ENCODE data around the gene SLC26A9. TPM values are rescaled to one million over a fixed set of nuclear protein-coding genes. Genes with fewer than 3 reads are reported as not detected.

SLC26A9 gene
- total RNA-seq, 1 experiment from 2014 or later: not detected

GRCh38 chr1:205976708-205977401 is 33.6 kb upstream of the SLC26A9 start:
- Histone ChIP-seq H3K4me3 (ENCODE audit: low read depth, low read length, poor library complexity, severe bottlenecking) (no peak overlapping the region), H3K36me3 (ENCODE audit: insufficient read depth, low read length, poor library complexity, severe bottlenecking) (no peaks in the 10 kb centered on the region), H3K27ac (ENCODE audit: low read depth, low read length, poor library complexity, severe bottlenecking) (no peak overlapping the region), H3K4me1 (ENCODE audit: insufficient read depth, low read length, poor library complexity, severe bottlenecking) (no peaks in the 10 kb centered on the region), H3K9me3 (ENCODE audit: low read depth, low read length, poor library complexity, severe bottlenecking) (no peaks in the 10 kb centered on the region), H3K27me3 (replicated peaks; ENCODE audit: insufficient read depth, low read depth, low read length, poor library complexity) (no peaks in the 10 kb centered on the region)
- DNase-seq (ENCODE audit: low spot score): no peak
- ChIA-PET POLR2A (ENCODE audit: low non-redundant PET) (no interaction called here), CTCF (interaction anchor here (0.5 to 4.1 kb wide), 34 partner anchors 8 to 448 kb away, joined by 3 to 115 read pairs (median 4); partner anchors contain the start of gene SLC26A9)
- BruUV-seq (replicated peaks): no TSS peak
- intact Hi-C loops (cut with micrococcal nuclease; ENCODE audit: unreplicated experiment): loop anchor here (1.0 kb wide), 3 partner anchors 58 to 319 kb away; no protein-coding TSS in a partner anchor
- TF ChIP-seq EZH2 (IDR thresholded peaks at IDR 0.05; ENCODE audit: borderline replicate concordance, low read depth, low read length, poor library complexity, severe bottlenecking): no peak
- TF ChIP-seq CTCF (conservative IDR thresholded peaks at IDR 0.05; ENCODE audit: low read depth, low read length): no peak

- DNase-seq (ENCODE audit: low spot score): no peak
- no peaks in the 10 kb centered on the region for H3K36me3 ChIP-seq (ENCODE audit: insufficient read depth, low read length, poor library complexity, severe bottlenecking)
- no TSS peak for BruUV-seq (replicated peaks)
- H3K27me3 ChIP-seq (replicated peaks; ENCODE audit: insufficient read depth, low read depth, low read length, poor library complexity): no peaks in the 10 kb centered on the region
- no peak overlapping the region for H3K4me3 ChIP-seq (ENCODE audit: low read depth, low read length, poor library complexity, severe bottlenecking)
- H3K27ac ChIP-seq (ENCODE audit: low read depth, low read length, poor library complexity, severe bottlenecking): no peak overlapping the region
- H3K4me1 ChIP-seq (ENCODE audit: insufficient read depth, low read length, poor library complexity, severe bottlenecking): no peaks in the 10 kb centered on the region
- no peaks in the 10 kb centered on the region for H3K9me3 ChIP-seq (ENCODE audit: low read depth, low read length, poor library complexity, severe bottlenecking)
- CTCF ChIA-PET: interaction anchor here (4.1 kb wide), 1 partner anchor 57 kb away, joined by 115 read pairs; no protein-coding TSS in a partner anchor
- no peak for TF ChIP-seq EZH2 (IDR thresholded peaks at IDR 0.05; ENCODE audit: borderline replicate concordance, low read depth, low read length, poor library complexity, severe bottlenecking)
- TF ChIP-seq CTCF (conservative IDR thresholded peaks at IDR 0.05; ENCODE audit: low read depth, low read length): no peak
- intact Hi-C loops (cut with micrococcal nuclease; ENCODE audit: unreplicated experiment): no loop called here
- POLR2A ChIA-PET (ENCODE audit: low non-redundant PET): no interaction called here
Observed at GRCh38 chr1:205976036-205976435, 32.8 kb upstream of the SLC26A9 start.

GRCh38 chr1:205975387-205975998 is 32.2 kb upstream of the SLC26A9 start:
- ChIA-PET CTCF (interaction anchor here (4.1 kb wide), 1 partner anchor 57 kb away, joined by 115 read pairs; no protein-coding TSS in a partner anchor), POLR2A (ENCODE audit: low non-redundant PET) (no interaction called here)
- no peak for TF ChIP-seq CTCF (conservative IDR thresholded peaks at IDR 0.05; ENCODE audit: low read depth, low read length)
- no peak for TF ChIP-seq EZH2 (IDR thresholded peaks at IDR 0.05; ENCODE audit: borderline replicate concordance, low read depth, low read length, poor library complexity, severe bottlenecking)
- no peak overlapping the region for H3K27ac ChIP-seq (ENCODE audit: low read depth, low read length, poor library complexity, severe bottlenecking)
- DNase-seq (ENCODE audit: low spot score): no peak
- intact Hi-C loops (cut with micrococcal nuclease; ENCODE audit: unreplicated experiment): no loop called here
- H3K4me3 ChIP-seq (ENCODE audit: low read depth, low read length, poor library complexity, severe bottlenecking): no peak overlapping the region
- BruUV-seq (replicated peaks): no TSS peak
- no peaks in the 10 kb centered on the region for H3K4me1 ChIP-seq (ENCODE audit: insufficient read depth, low read length, poor library complexity, severe bottlenecking)
- no peaks in the 10 kb centered on the region for H3K9me3 ChIP-seq (ENCODE audit: low read depth, low read length, poor library complexity, severe bottlenecking)
- no peaks in the 10 kb centered on the region for H3K27me3 ChIP-seq (replicated peaks; ENCODE audit: insufficient read depth, low read depth, low read length, poor library complexity)
- no peaks in the 10 kb centered on the region for H3K36me3 ChIP-seq (ENCODE audit: insufficient read depth, low read length, poor library complexity, severe bottlenecking)

Data from A673 (cell line).